SK-N-SH (cell line): ENCODE results near the gene TMEM259. TPM values are rescaled to one million over a fixed set of nuclear protein-coding genes. Genes with fewer than 3 reads are reported as not detected.

Experiments
- CTCF ChIA-PET: fragments of 300-600, 350-600 bp; formaldehyde crosslinking; extraction: SDS; loops from one replicate; lab custom pipeline; 2021; lab: Yijun Ruan, JAX
- POLR2A ChIA-PET: fragments of 350-600 bp; sonication (Branson Sonifier 250); formaldehyde crosslinking; extraction: SDS; loops from one replicate; lab custom pipeline; 2020; ENCODE audit warnings: antibody characterized with exemption, inconsistent platforms; lab: Yijun Ruan, JAX
- DNase-seq: peaks from one replicate; pipeline ENCODE4 v3.0.0; 2012
- H2AFZ ChIP-seq: fragments of 200-600 bp; sonication (generic); 2 replicates; pipeline ENCODE4 v1.8.1; 2016; ENCODE audit warnings: antibody characterized with exemption, mild to moderate bottlenecking, low read depth
- H3F3A ChIP-seq: fragments of 200-600 bp; sonication (generic); replicated peaks from 2 replicates; pipeline ENCODE3; 2016; ENCODE audit warnings: antibody characterized with exemption, mild to moderate bottlenecking; ENCODE audit not compliant: insufficient read depth
- H3K27ac ChIP-seq, 2 experiments: fragments of 200-500 bp in 1 of 2; fragments of 200-600 bp in 1 of 2; sonication (Bioruptor generic) in 1 of 2; sonication (generic), shearing (Covaris generic) in 1 of 2; 2 replicates each; pipeline versions ENCODE4 v1.5.1 to v1.6.1; 2014 to 2016; ENCODE audit warnings: low read depth in 2 of 2, inconsistent platforms in 1 of 2, low read length in 1 of 2, mild to moderate bottlenecking in 1 of 2, mixed read lengths in 1 of 2
- H3K27me3 ChIP-seq: fragments of 200-600 bp; sonication (generic), shearing (Covaris generic); 2 replicates; pipeline ENCODE4 v1.6.1; 2016; ENCODE audit warnings: mixed run types; ENCODE audit not compliant: insufficient read depth
- H3K36me3 ChIP-seq, 2 experiments: fragments of 200-500 bp in 1 of 2; fragments of 200-600 bp in 1 of 2; sonication (Bioruptor generic) in 1 of 2; sonication (generic) in 1 of 2; replicated peaks in 1 of 2; 2 replicates each; pipeline versions ENCODE3 to v1.5.1; 2014 to 2016; ENCODE audit warnings: low read length in 1 of 2, mild to moderate bottlenecking in 1 of 2; ENCODE audit not compliant: insufficient read depth in 2 of 2, control insufficient read depth in 1 of 2
- H3K4me1 ChIP-seq, 2 experiments: fragments of 200-500 bp in 1 of 2; fragments of 200-600 bp in 1 of 2; sonication (Bioruptor generic) in 1 of 2; sonication (generic), shearing (Covaris generic) in 1 of 2; 2 replicates each; pipeline versions ENCODE4 v1.5.1 to v1.6.1; 2014 to 2016; ENCODE audit warnings: low read depth in 1 of 2, low read length in 1 of 2, mixed run types in 1 of 2; ENCODE audit not compliant: insufficient read depth in 2 of 2, control insufficient read depth in 1 of 2
- H3K4me2 ChIP-seq: fragments of 200-600 bp; sonication (generic), shearing (Covaris generic); 2 replicates; pipeline ENCODE4 v1.6.1; 2017; ENCODE audit warnings: mixed run types
- H3K4me3 ChIP-seq, 2 experiments: fragments of 200-500 bp in 1 of 2; fragments of 200-600 bp in 1 of 2; sonication (Bioruptor generic) in 1 of 2; sonication (generic), shearing (Covaris generic) in 1 of 2; 2 replicates each; pipeline versions ENCODE4 v1.5.1 to v1.8.1; 2014 to 2016; ENCODE audit warnings: low read depth in 2 of 2, inconsistent platforms in 1 of 2, low read length in 1 of 2, mild to moderate bottlenecking in 1 of 2, mixed read lengths in 1 of 2, moderate library complexity in 1 of 2
- H3K79me2 ChIP-seq: fragments of 200-600 bp; sonication (generic); 2 replicates; pipeline ENCODE4 v1.8.1; 2017; ENCODE audit warnings: mild to moderate bottlenecking; ENCODE audit not compliant: insufficient read depth
- H3K9ac ChIP-seq: fragments of 200-600 bp; sonication (generic); 2 replicates; pipeline ENCODE4 v1.6.1; 2017; ENCODE audit warnings: mixed run types
- H3K9me2 ChIP-seq: fragments of 200-600 bp; sonication (generic); 2 replicates; pipeline ENCODE4 v1.6.1; 2017; ENCODE audit warnings: mixed run types
- H3K9me3 ChIP-seq: fragments of 200-600 bp; sonication (generic); 2 replicates; pipeline ENCODE4 v1.6.1; 2017; ENCODE audit warnings: mixed run types, mild to moderate bottlenecking, moderate library complexity
- H4K20me1 ChIP-seq: fragments of 200-600 bp; sonication (generic); 2 replicates; pipeline ENCODE4 v1.6.1; 2017; ENCODE audit warnings: mild to moderate bottlenecking, mixed run types; ENCODE audit not compliant: insufficient read depth
- ELF1 ChIP-seq: IDR thresholded peaks from 2 replicates; pipeline ENCODE4 v1.4.0; 2012
- FOXJ3 ChIP-seq: sonication (generic); formaldehyde crosslinking; IDR thresholded peaks from 2 replicates; pipeline ENCODE4 v1.5.1; 2020; ENCODE audit warnings: mild to moderate bottlenecking, missing genetic modification reagents
- FOXM1 ChIP-seq: IDR thresholded peaks from 2 replicates; pipeline ENCODE4 v1.4.0; 2012; ENCODE audit warnings: low read depth, mild to moderate bottlenecking
- GATA2 ChIP-seq: sonication (generic); formaldehyde crosslinking; IDR thresholded peaks from 2 replicates; pipeline ENCODE4 v1.5.0; 2020; ENCODE audit warnings: mild to moderate bottlenecking, missing genetic modification reagents
- JUND ChIP-seq: IDR thresholded peaks from 2 replicates; pipeline ENCODE4 v1.4.0; 2012
- MEF2A ChIP-seq: IDR thresholded peaks from 2 replicates; pipeline ENCODE4 v1.4.0; 2012; ENCODE audit warnings: low read depth, borderline replicate concordance
- MXI1 ChIP-seq: IDR thresholded peaks from 2 replicates; pipeline ENCODE4 v1.6.1; 2012; ENCODE audit warnings: mild to moderate bottlenecking, low read depth, low read length, improper control_type of control experiment
- NRF1 ChIP-seq: IDR thresholded peaks from 2 replicates; pipeline ENCODE4 v1.6.1; 2012; ENCODE audit warnings: low read depth, mild to moderate bottlenecking, low read length
- POLR2AphosphoS5 ChIP-seq: IDR thresholded peaks from 2 replicates; pipeline ENCODE4 v1.6.1; 2012; ENCODE audit warnings: low read depth, low read length
- RAD21 ChIP-seq: IDR thresholded peaks from 2 replicates; pipeline ENCODE4 v1.6.1; 2012; ENCODE audit warnings: mild to moderate bottlenecking, low read length
- REST ChIP-seq: IDR thresholded peaks from 2 replicates; pipeline ENCODE4 v1.6.1; 2012; ENCODE audit warnings: mild to moderate bottlenecking, low read depth, low read length, moderate library complexity
- YY1 ChIP-seq: IDR thresholded peaks from 2 replicates; pipeline ENCODE4 v1.4.0; 2012; ENCODE audit warnings: low read depth, mild to moderate bottlenecking
- ZBTB33 ChIP-seq: IDR thresholded peaks from 2 replicates; pipeline ENCODE4 v1.4.0; 2012; ENCODE audit warnings: low read depth, borderline replicate concordance
- WGBS: methylation state at CpG from one replicate; pipeline ENCODE4 v1.1.6; 2017; ENCODE audit warnings: low lambda C conversion rate; 5-methylcytosine and 5-hydroxymethylcytosine counted together
- polyA plus RNA-seq, 3 experiments: library from polyadenylated mRNA; depleted of rRNA; stranded (reverse); fragments of >200 nt; gene quantifications; 2 replicates each; pipeline ENCODE4 v1.2.3, GENCODE V29; 2012

Gene TMEM259
- polyA plus RNA-seq, 1 of the 3 experiments (the other 2 are of a cell fraction) = 138 TPM

DNA sequence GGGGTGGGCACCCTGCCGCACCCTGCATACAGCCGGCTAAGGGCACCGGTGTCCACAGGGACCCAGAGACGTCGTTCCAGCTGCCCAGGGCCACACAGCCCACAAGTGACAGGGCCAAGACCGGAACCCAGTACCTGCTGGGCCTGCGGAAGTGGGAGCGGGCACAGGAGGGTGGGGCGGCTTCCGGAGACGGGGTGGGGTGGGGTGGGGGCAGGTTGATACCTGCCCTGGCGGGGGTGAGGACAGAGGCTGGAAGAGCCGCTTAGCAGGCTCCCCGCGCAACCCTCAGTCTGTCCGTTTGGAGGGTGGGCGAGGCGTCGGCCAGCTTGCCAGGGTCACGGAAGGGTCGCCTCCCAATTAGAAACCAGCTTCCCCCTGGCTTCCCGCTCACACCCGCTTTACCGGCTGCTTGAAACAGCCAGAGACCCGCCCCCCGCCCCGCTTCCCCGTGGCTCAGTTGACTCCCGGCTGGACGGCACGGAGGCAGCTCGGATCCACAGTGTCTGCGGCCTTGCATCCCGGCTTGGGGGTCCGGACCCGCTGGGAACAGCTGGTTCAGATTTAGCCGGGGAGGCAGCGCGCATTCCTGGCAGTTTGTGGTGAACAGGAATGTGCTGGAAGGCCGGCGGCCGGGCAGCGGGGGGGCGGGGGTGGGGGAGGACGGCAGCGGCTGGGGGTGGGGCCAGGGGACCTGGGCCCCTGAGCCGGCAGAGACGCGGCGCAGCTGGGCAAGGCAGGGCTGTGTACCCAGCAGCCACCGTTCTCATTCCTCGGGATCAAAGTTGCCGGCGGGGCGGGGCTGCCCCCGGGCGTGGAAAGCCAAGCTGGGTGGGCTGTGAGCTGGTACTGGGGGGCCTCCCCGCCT is 7.4 kb upstream of the TMEM259 start (continued):
- TF ChIP-seq ZBTB33 = 0 out of 2 replicates have a peak, but pooled peaks have one; percentile 14
- no peak for TF ChIP-seq NRF1
- TF ChIP-seq JUND = no peak
- peak; percentile 69; the same call in 1 of the 2 replicates for TF ChIP-seq POLR2AphosphoS5
- TF ChIP-seq ELF1 = no peak
- TF ChIP-seq REST = peak; percentile 78
- TF ChIP-seq FOXM1 = no peak

- H3K4me3 ChIP-seq = peak overlapping the region; percentile 76 to 97
- 44% methylated on average over 4 of the region's 16 CpGs for WGBS
- H3K36me3 ChIP-seq = peaks cover 13 to 19% of the 10 kb centered on the region in 2 experiments
- peaks cover 0 to 14% of the 10 kb centered on the region in 2 experiments; a peak in 1 of 4 replicates for H3K4me1 ChIP-seq
- H3K4me2 ChIP-seq = peak overlapping the region; percentile 99
- no peak overlapping the region for H2AFZ ChIP-seq
- H3K27ac ChIP-seq = peak overlapping the region; percentile 81 to 84
- TF ChIP-seq ZBTB33 = no peak
- no peak for TF ChIP-seq FOXJ3
- no peak for TF ChIP-seq MXI1
- no peak for TF ChIP-seq YY1
- TF ChIP-seq MEF2A = no peak
- TF ChIP-seq GATA2 = no peak
- TF ChIP-seq RAD21 = no peak
- ChIA-PET POLR2A (interaction anchor here (0.8 to 1.1 kb wide), 2 partner anchors 13 to 47 kb away, joined by 3 to 4 read pairs; no protein-coding TSS in a partner anchor), CTCF (interaction anchor here (1.1 to 2.7 kb wide), 5 partner anchors 13 to 167 kb away, joined by 4 to 11 read pairs (median 6); no protein-coding TSS in a partner anchor)
- no peaks in the 10 kb centered on the region for H3K27me3 ChIP-seq
- H3K9me3 ChIP-seq = no peaks in the 10 kb centered on the region
- peaks cover 59% of the 10 kb centered on the region for H3K79me2 ChIP-seq
- peak overlapping the region; percentile 86 for H3K9ac ChIP-seq
- H3F3A ChIP-seq = peaks cover 28% of the 10 kb centered on the region
- H3K9me2 ChIP-seq = no peaks in the 10 kb centered on the region
- peaks cover 34% of the 10 kb centered on the region for H4K20me1 ChIP-seq
- DNase-seq = no peak
Observed at GRCh38 chr19:1027650-1028061, 6.7 kb upstream of the TMEM259 start.
